ENCODE measurements around the gene APPBP2.

The APPBP2 gene

DNA sequence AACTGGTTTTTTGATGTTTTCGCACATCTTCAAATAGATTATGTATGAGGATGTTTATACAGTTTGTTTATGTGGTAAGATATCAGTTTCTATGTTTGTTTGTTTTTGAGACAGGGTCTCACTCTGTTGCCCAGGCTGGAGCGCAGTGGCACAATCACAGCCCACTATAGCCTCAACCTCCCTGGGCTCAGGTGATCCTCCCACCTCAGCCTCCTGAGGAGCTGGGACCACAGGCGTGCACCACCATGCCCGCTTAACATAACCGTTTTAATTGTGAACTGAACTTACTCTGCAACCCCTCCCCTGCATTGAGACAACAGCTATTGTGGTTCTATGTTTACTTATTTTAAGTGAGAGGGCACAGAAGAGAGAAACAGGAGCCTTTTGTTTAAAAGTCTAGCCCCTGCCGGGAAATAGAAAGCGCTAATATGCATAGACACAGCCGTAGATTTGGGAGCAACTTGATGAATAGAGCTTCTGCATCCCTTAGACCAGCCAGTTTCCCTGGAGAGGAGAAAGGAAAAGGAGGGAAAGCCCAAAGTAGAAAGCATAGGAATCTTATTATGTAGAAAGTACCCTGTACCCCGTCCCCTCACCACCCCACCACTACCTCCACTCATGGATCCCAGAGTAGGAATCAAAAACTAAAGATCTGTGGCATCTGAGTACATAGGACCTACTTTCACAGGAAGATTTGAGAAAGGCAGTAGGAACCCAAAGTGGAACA, 19.6 kb upstream of the APPBP2 start:
- TF ChIP-seq, protein P1, sequence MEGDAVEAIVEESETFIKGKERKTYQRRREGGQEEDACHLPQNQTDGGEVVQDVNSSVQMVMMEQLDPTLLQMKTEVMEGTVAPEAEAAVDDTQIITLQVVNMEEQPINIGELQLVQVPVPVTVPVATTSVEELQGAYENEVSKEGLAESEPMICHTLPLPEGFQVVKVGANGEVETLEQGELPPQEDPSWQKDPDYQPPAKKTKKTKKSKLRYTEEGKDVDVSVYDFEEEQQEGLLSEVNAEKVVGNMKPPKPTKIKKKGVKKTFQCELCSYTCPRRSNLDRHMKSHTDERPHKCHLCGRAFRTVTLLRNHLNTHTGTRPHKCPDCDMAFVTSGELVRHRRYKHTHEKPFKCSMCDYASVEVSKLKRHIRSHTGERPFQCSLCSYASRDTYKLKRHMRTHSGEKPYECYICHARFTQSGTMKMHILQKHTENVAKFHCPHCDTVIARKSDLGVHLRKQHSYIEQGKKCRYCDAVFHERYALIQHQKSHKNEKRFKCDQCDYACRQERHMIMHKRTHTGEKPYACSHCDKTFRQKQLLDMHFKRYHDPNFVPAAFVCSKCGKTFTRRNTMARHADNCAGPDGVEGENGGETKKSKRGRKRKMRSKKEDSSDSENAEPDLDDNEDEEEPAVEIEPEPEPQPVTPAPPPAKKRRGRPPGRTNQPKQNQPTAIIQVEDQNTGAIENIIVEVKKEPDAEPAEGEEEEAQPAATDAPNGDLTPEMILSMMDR (IDR thresholded peaks at IDR 0.05; ENCODE audit: control insufficient read depth, insufficient read depth, low read depth, low read length, missing control alignments), result no peak
- no peak for DNase-seq (ENCODE audit: low read depth)
- H3K4me3 ChIP-seq (ENCODE audit: control insufficient read depth, low read depth, low read length), result no peak overlapping the region

- no peak overlapping the region for H3K4me3 ChIP-seq (ENCODE audit: control insufficient read depth, low read depth, low read length)
- DNase-seq (ENCODE audit: low read depth), result no peak
- TF ChIP-seq, protein P1 (IDR thresholded peaks at IDR 0.05; ENCODE audit: control insufficient read depth, insufficient read depth, low read depth, low read length, missing control alignments), result no peak
These were observed 16.0 kb upstream of the APPBP2 start for GRCh38 chr17:60542071-60542470.

DNA sequence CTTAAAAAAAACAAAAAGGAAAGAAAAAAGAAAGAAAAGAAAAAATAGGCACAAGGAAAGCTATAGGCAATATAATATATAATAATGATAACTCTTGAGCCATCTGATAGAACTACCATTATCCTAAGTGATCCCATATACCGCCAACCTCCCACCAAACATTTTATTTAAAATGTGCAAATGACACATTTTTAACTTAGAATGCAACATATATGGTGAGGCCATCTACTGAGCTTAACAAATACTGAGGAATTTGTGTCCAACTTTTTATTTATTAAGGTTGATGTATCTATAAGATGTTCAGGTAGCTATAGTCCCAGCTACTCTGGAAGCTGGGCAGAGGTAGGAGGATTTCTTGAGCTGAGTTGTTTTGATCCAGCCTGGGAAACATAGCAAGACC, 14.4 kb upstream of the APPBP2 start:
- H3K4me3 ChIP-seq (ENCODE audit: control insufficient read depth, low read depth, low read length), result no peak overlapping the region
- TF ChIP-seq, protein P1 (IDR thresholded peaks at IDR 0.05; ENCODE audit: control insufficient read depth, insufficient read depth, low read depth, low read length, missing control alignments), result no peak
- DNase-seq (ENCODE audit: low read depth), result no peak

- TF ChIP-seq, protein P1 (IDR thresholded peaks at IDR 0.05; ENCODE audit: control insufficient read depth, insufficient read depth, low read depth, low read length, missing control alignments), result no peak
- no peak for DNase-seq (ENCODE audit: low read depth)
- no peak overlapping the region for H3K4me3 ChIP-seq (ENCODE audit: control insufficient read depth, low read depth, low read length)
These were observed 13.8 kb upstream of the APPBP2 start for GRCh38 chr17:60539807-60540206.

DNA sequence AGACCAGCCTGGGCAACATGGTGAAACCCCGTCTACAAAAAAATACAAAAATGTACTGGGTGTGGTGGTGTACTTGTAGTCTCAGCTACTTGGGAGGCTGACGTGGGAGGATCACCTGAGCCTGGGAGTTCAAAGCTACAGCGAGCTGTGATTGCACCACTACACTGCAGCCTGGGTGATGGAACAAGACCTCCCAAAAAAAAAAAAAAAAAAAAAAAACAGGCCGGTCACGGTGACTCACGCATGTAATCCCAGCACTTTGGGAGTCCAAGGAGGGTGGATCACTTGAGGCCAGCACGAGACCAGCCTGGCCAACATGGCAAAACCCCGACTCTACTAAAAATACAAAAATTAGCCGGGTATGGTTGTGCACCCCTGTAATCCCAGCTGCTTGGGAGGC, 12.7 kb upstream of the APPBP2 start:
- H3K4me3 ChIP-seq (ENCODE audit: control insufficient read depth, low read depth, low read length), result no peak overlapping the region
- no peak for DNase-seq (ENCODE audit: low read depth)
- TF ChIP-seq, protein P1 (IDR thresholded peaks at IDR 0.05; ENCODE audit: control insufficient read depth, insufficient read depth, low read depth, low read length, missing control alignments), result no peak

DNA sequence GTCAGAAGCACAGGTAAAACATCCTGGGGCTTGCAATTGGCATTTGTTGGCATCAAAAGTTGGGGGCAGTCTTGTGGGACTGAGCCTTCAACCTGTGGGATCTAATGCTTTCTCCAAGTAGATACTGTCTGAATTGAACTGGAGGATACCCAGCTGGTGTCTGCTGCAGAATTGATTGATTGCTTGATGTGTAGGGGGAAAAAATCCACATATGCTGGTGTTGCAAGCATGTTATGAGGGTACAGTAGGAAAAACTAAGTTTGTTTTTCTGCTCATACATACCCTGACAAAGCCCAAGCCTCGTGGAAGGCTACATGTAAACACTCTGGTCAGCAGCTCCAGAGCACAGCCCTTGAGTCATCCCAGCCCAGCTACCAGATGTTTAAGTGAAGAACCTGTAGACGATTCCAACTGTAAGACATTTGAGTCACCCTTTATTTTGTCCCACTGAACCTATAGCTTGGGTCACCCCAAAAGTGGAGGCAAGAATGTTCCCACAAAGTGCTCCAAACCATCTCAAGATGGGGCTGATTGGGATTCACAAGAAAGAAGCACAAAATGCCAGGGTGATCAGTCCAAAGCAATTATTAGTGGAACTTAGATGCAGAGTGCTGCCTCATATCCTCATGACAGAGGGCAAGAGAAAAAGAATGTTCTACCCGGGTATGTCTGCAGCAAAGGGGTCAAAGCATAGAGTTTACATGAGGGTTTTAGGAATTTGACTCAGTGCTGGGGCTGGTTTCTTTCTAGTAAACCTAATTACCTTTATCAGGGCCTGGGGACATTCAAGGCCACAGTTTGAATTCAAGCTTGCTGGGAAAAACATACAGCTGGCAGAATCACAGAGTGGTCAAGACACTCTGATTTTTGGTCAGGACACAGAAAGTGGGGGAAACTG, 9.6 kb upstream of the APPBP2 start:
- DNase-seq (ENCODE audit: low read depth), result no peak
- TF ChIP-seq, protein P1 (IDR thresholded peaks at IDR 0.05; ENCODE audit: control insufficient read depth, insufficient read depth, low read depth, low read length, missing control alignments), result no peak
- no peak overlapping the region for H3K4me3 ChIP-seq (ENCODE audit: control insufficient read depth, low read depth, low read length)
